Keratinocyte (primary cell): ENCODE measurements around the gene METAP1. TPM values are rescaled to one million over a fixed set of nuclear protein-coding genes. Genes with fewer than 3 reads are reported as not detected.
"Not testable (repeated sequence)": the region's sequence is repeated elsewhere in the genome, so short reads cannot be mapped to it uniquely, and the experiment has no call there.

Experiments used
- DNase-seq: peaks from one replicate; pipeline ENCODE4 v3.0.0-alpha.2; 2011; ENCODE audit warnings: low read depth, missing footprints, low spot score
- FAIRE-seq: peaks from 2 replicates; lab custom pipeline; 2011; peaks lifted over from hg19 to GRCh38; lab: Jason Lieb, UNC
- H2AFZ ChIP-seq: 2 replicates; pipeline ENCODE4 v1.6.0; 2012; ENCODE audit warnings: low read length, control low read depth, inconsistent platforms; ENCODE audit not compliant: control insufficient read depth
- H3K27ac ChIP-seq: 2 replicates; pipeline ENCODE4 v1.5.1; 2011; ENCODE audit warnings: low read length; ENCODE audit not compliant: control insufficient read depth, insufficient read depth
- H3K27me3 ChIP-seq: 3 replicates; pipeline ENCODE4 v1.6.0; 2011; ENCODE audit warnings: low read length; ENCODE audit not compliant: control insufficient read depth, insufficient read depth; ENCODE audit errors: extremely low read depth
- H3K36me3 ChIP-seq, 2 experiments: 2 replicates in 1 of 2; 3 replicates in 1 of 2; pipeline ENCODE4 v1.5.1; 2011; ENCODE audit warnings: low read length in 2 of 2, mild to moderate bottlenecking in 1 of 2; ENCODE audit not compliant: control insufficient read depth in 2 of 2, insufficient read depth in 2 of 2; ENCODE audit errors: extremely low read depth in 1 of 2
- H3K4me1 ChIP-seq: 3 replicates; pipeline ENCODE4 v1.5.1; 2011; ENCODE audit warnings: low read length; ENCODE audit not compliant: control insufficient read depth, insufficient read depth; ENCODE audit errors: extremely low read depth
- H3K4me2 ChIP-seq: 3 replicates; pipeline ENCODE4 v1.6.0; 2011; ENCODE audit warnings: low read depth, low read length; ENCODE audit not compliant: control insufficient read depth, insufficient read depth; ENCODE audit errors: extremely low read depth
- H3K4me3 ChIP-seq, 3 experiments: fragments of 200-600 bp in 1 of 3; sonication (generic) in 1 of 3; 2 replicates in 2 of 3; 3 replicates in 1 of 3; pipeline ENCODE4 v1.5.1; 2011 to 2016; ENCODE audit warnings: low read length in 3 of 3, mild to moderate bottlenecking in 3 of 3, control low read depth in 2 of 3, inconsistent platforms in 1 of 3, low read depth in 1 of 3, mixed read lengths in 1 of 3, mixed run types in 1 of 3, moderate library complexity in 1 of 3; ENCODE audit not compliant: control insufficient read depth in 2 of 3, insufficient read depth in 2 of 3; ENCODE audit errors: extremely low read depth in 1 of 3
- H3K79me2 ChIP-seq: 2 replicates; pipeline ENCODE4 v1.6.0; 2012; ENCODE audit warnings: low read length; ENCODE audit not compliant: control insufficient read depth, insufficient read depth
- H3K9ac ChIP-seq: 3 replicates; pipeline ENCODE4 v1.6.0; 2011; ENCODE audit warnings: low read length; ENCODE audit not compliant: control insufficient read depth, insufficient read depth; ENCODE audit errors: extremely low read depth
- H3K9me1 ChIP-seq: 3 replicates; pipeline ENCODE4 v1.6.0; 2011; ENCODE audit warnings: low read length; ENCODE audit not compliant: control insufficient read depth, insufficient read depth; ENCODE audit errors: extremely low read depth
- H3K9me3 ChIP-seq: 2 replicates; pipeline ENCODE4 v1.5.1; 2012; ENCODE audit warnings: low read depth, low read length; ENCODE audit not compliant: control insufficient read depth
- H4K20me1 ChIP-seq: 3 replicates; pipeline ENCODE4 v1.6.0; 2011; ENCODE audit warnings: low read length; ENCODE audit not compliant: control insufficient read depth, insufficient read depth; ENCODE audit errors: extremely low read depth
- CTCF ChIP-seq, 3 experiments: IDR thresholded peaks in 1 of 3; conservative IDR thresholded peaks in 1 of 3; optimal IDR thresholded peaks in 1 of 3; 2 replicates in 2 of 3; 3 replicates in 1 of 3; pipeline versions ENCODE3 to v1.5.1; 2011; ENCODE audit warnings: low read length in 3 of 3, mild to moderate bottlenecking in 3 of 3, moderate library complexity in 2 of 3, control low read depth in 1 of 3, inconsistent platforms in 1 of 3; ENCODE audit not compliant: insufficient read depth in 2 of 3; ENCODE audit errors: extremely low read depth in 1 of 3
- EZH2 ChIP-seq: IDR thresholded peaks from one replicate; pipeline ENCODE4 v1.6.1; 2012; ENCODE audit warnings: inconsistent platforms, mild to moderate bottlenecking, low read length, moderate library complexity
- dilution Hi-C: fragments of 300-500 bp; cut with MboI; formaldehyde crosslinking; loops from one replicate; pipeline ENCODE4 v1.7.0; 2020; ENCODE audit warnings: low sequenced_read_pairs; ENCODE audit not compliant: extremely low pct_ligation_motif_present
- polyA plus RNA-seq, 5 experiments: library from polyadenylated mRNA; depleted of rRNA in 3 of 5; stranded (reverse) in 3 of 5; stranded (forward) in 1 of 5; unstranded in 1 of 5; fragments of >200 nt; gene quantifications; 1 replicate in 1 of 5; 2 replicates in 3 of 5; 3 replicates in 1 of 5; pipeline versions ENCODE4 v1.2.1 to v1.2.3, GENCODE V29; 2011 to 2012; ENCODE audit warnings: missing spikeins in 2 of 5, low read depth in 1 of 5, low replicate concordance in 1 of 5

METAP1 gene
- polyA plus RNA-seq, 1 donor (not counting 4 experiments of a cell fraction or from before 2014, with no cell fraction given), result 89.4 TPM

GRCh38 chr4:99090481-99091215 lies 95.1 kb downstream of the METAP1 start:
- no peaks in the 10 kb centered on the region for H3K9me1 ChIP-seq
- peak overlapping the region; percentile 55 to 90 (median 81) for H3K4me3 ChIP-seq
- TF ChIP-seq CTCF (optimal IDR thresholded peaks at IDR 0.05 in 1 of 3, IDR thresholded peaks at IDR 0.05 in 1 of 3, conservative IDR thresholded peaks at IDR 0.05 in 1 of 3; ENCODE audit: extremely low read depth in 1 of 3, insufficient read depth in 2 of 3, low read length in 3 of 3), result no peak
- TF ChIP-seq EZH2, result no peak
- peaks cover under 1 to 3% of the 10 kb centered on the region in 2 experiments for H3K36me3 ChIP-seq
- no peak for DNase-seq
- no peaks in the 10 kb centered on the region for H3K27me3 ChIP-seq
- H3K79me2 ChIP-seq, result peaks cover 46% of the 10 kb centered on the region
- peak overlapping the region; percentile 94 for H3K4me2 ChIP-seq
- peak overlapping the region; percentile 96 for H3K27ac ChIP-seq
- no peak overlapping the region for H2AFZ ChIP-seq
- no peak for FAIRE-seq
- H4K20me1 ChIP-seq, result no peaks in the 10 kb centered on the region
- dilution Hi-C loops, result no loop called here
- H3K9ac ChIP-seq, result peak overlapping the region; percentile 94
- peaks cover 15% of the 10 kb centered on the region for H3K4me1 ChIP-seq
- H3K9me3 ChIP-seq, result no peaks in the 10 kb centered on the region

GRCh38 chr4:99091216-99091575 lies 95.7 kb downstream of the METAP1 start:
- dilution Hi-C loops, result no loop called here
- Histone ChIP-seq H3K36me3 (peaks cover 0 to 2% of the 10 kb centered on the region in 2 experiments), H3K4me2 (peak overlapping the region; percentile 94), H4K20me1 (no peaks in the 10 kb centered on the region), H3K4me1 (peaks cover 14% of the 10 kb centered on the region), H3K79me2 (peaks cover 41% of the 10 kb centered on the region), H3K9me3 (no peaks in the 10 kb centered on the region), H3K27me3 (no peaks in the 10 kb centered on the region), H3K4me3 (peak overlapping the region; percentile 55 to 90 (median 81)), H2AFZ (no peak overlapping the region), H3K9ac (peak overlapping the region; percentile 94), H3K9me1 (no peaks in the 10 kb centered on the region), H3K27ac (peak overlapping the region; percentile 96)
- TF ChIP-seq EZH2 (no peak), CTCF (optimal IDR thresholded peaks at IDR 0.05 in 1 of 3, IDR thresholded peaks at IDR 0.05 in 1 of 3, conservative IDR thresholded peaks at IDR 0.05 in 1 of 3; ENCODE audit: extremely low read depth in 1 of 3, insufficient read depth in 2 of 3, low read length in 3 of 3) (no peak)
- no peak for DNase-seq
- peak; percentile 13 for FAIRE-seq

- peaks cover 11% of the 10 kb centered on the region for H3K4me1 ChIP-seq
- dilution Hi-C loops, result not testable (repeated sequence)
Measured at GRCh38 chr4:99091841-99092240, 96.3 kb downstream of the METAP1 start.

More at GRCh38 chr4:99091841-99092240, 96.3 kb downstream of the METAP1 start:
- peaks cover 37% of the 10 kb centered on the region for H3K79me2 ChIP-seq
- peak overlapping the region; percentile 96 for H3K27ac ChIP-seq
- FAIRE-seq, H2AFZ ChIP-seq, H3K9me1 ChIP-seq, H3K9me3 ChIP-seq, H4K20me1 ChIP-seq, H3K36me3 ChIP-seq, DNase-seq, H3K27me3 ChIP-seq: not testable (repeated sequence)
- H3K4me2 ChIP-seq, result peak overlapping the region; percentile 94
- peak overlapping the region; percentile 94 for H3K9ac ChIP-seq
- H3K4me3 ChIP-seq, result peak overlapping the region; percentile 55 to 90 (median 81)
